ENCODE measurements around the gene ACR. TPM values are rescaled to one million over a fixed set of nuclear protein-coding genes. Genes with fewer than 3 reads are reported as not detected.

ACR gene
- total and polyA plus RNA-seq, 2 of the 4 experiments (the other 2 are of a cell fraction), result not detected

- no peak for TF ChIP-seq RFX5 (IDR thresholded peaks at IDR 0.05; ENCODE audit: low read depth, low read length)
Measured at GRCh38 chr22:50727678-50728522, 10.1 kb upstream of the ACR start (continued).

- Histone ChIP-seq H4K8ac (ENCODE audit: low read depth in 2 of 2, low read length in 2 of 2) (no peak overlapping the region), H2BK15ac (ENCODE audit: low read depth, low read length) (no peak overlapping the region), H3K4me2 (ENCODE audit: low read depth, low read length) (no peak overlapping the region), H3K9me1 (ENCODE audit: insufficient read depth, low read length) (no peaks in the 10 kb centered on the region), H3K23ac (ENCODE audit: low read depth, low read length) (no peak overlapping the region), H4K5ac (ENCODE audit: low read depth, low read length) (no peak overlapping the region), H2BK20ac (ENCODE audit: low read depth, low read length) (no peak overlapping the region), H2AFZ (replicated peaks; ENCODE audit: low read length, poor library complexity) (no peak overlapping the region), H3K9ac (ENCODE audit: low read depth, low read length) (no peak overlapping the region), H3K18ac (ENCODE audit: low read depth, low read length) (no peak overlapping the region), H3K56ac (ENCODE audit: extremely low read depth, insufficient read depth, low read length) (no peak overlapping the region), H4K91ac (ENCODE audit: insufficient read depth, low read depth, low read length) (no peak overlapping the region), H2BK120ac (ENCODE audit: low read depth, low read length) (no peak overlapping the region), H3K36me3 (ENCODE audit: control insufficient read depth, insufficient read depth, low read length) (peaks cover 17% of the 10 kb centered on the region), H3K27ac (ENCODE audit: insufficient read depth, low read length) (no peak overlapping the region), H3K9me3 (ENCODE audit: control insufficient read depth, insufficient read depth, low read length) (no peaks in the 10 kb centered on the region), H3K79me1 (ENCODE audit: low read depth in 1 of 2, low read length in 2 of 2) (no peaks in the 10 kb centered on the region), H3K4me3 (ENCODE audit: insufficient read depth, low read depth, low read length) (no peak overlapping the region), H3K4me1 (ENCODE audit: control insufficient read depth, insufficient read depth, low read length) (peaks cover 5% of the 10 kb centered on the region), H3K27me3 (ENCODE audit: control insufficient read depth, insufficient read depth, low read length) (no peaks in the 10 kb centered on the region), H3K14ac (replicated peaks; ENCODE audit: low read depth, low read length) (no peak overlapping the region), H3K4ac (ENCODE audit: low read depth, low read length) (no peak overlapping the region), H2BK5ac (ENCODE audit: low read depth, low read length, poor library complexity, severe bottlenecking) (no peak overlapping the region), H4K20me1 (ENCODE audit: insufficient read depth, low read length) (peaks cover 8% of the 10 kb centered on the region), H2AK9ac (replicated peaks; ENCODE audit: low read depth, low read length, poor library complexity) (no peak overlapping the region), H2AK5ac (ENCODE audit: low read depth, low read length) (no peak overlapping the region)
- intact Hi-C loops (cut with micrococcal nuclease), result no loop called here
- ChIA-PET POLR2A (ENCODE audit: unreplicated experiment) (no interaction called here), CTCF (no interaction called here)
- dilution Hi-C loops (cut with HindIII; ENCODE audit: low sequenced_read_pairs, unreplicated experiment), result no loop called here
- ATAC-seq (ENCODE audit: low read depth) (no peak), DNase-seq (no peak)
- in situ Hi-C loops (cut with MboI; ENCODE audit: low sequenced_read_pairs), result no loop called here
- no TSS peak for BruUV-seq (replicated peaks)
- no peak for TF ChIP-seq RAD21 (IDR thresholded peaks at IDR 0.05; ENCODE audit: low read length)
- no peak for TF ChIP-seq SMC3 (IDR thresholded peaks at IDR 0.05; ENCODE audit: low read depth, low read length)
- no peak for TF ChIP-seq MAZ (IDR thresholded peaks at IDR 0.05; ENCODE audit: borderline replicate concordance, low read depth, low read length)
- TF ChIP-seq NFE2L2 (IDR thresholded peaks at IDR 0.05; ENCODE audit: low read depth, low read length), result no peak
- TF ChIP-seq MXI1 (IDR thresholded peaks at IDR 0.05; ENCODE audit: borderline replicate concordance, low read depth, low read length), result no peak
- no CpG with 5 or more reads among the region's 2 CpGs for WGBS, 2 experiments (ENCODE audit: extremely low coverage in 2 of 2, insufficient read length in 1 of 2)
Measured at GRCh38 chr22:50728523-50728931, 9.5 kb upstream of the ACR start.

Data from IMR-90 (cell line).